Caco-2 (cell line): ENCODE results near the gene EYA3. TPM values are rescaled to one million over a fixed set of nuclear protein-coding genes. Genes with fewer than 3 reads are reported as not detected.

Experiments used
- BruUV-seq: library from RNA; stranded (reverse); fragments of 400-500 nt; replicated peaks from 2 replicates; lab custom pipeline; 2021; lab: Mats Ljungman, UMichigan
- CTCF ChIA-PET: fragments of 300-600 bp; sonication (Branson Sonifier 250); formaldehyde crosslinking; loops from one replicate; lab custom pipeline; 2022; ENCODE audit warnings: antibody characterized with exemption; lab: Charles Lee
- POLR2A ChIA-PET: fragments of 300-600 bp; sonication (Branson Sonifier 250); formaldehyde crosslinking; loops from one replicate; lab custom pipeline; 2022; ENCODE audit warnings: antibody characterized with exemption; lab: Charles Lee
- DNase-seq, 2 experiments: peaks; one replicate each; pipeline versions ENCODE4 v3.0.0 to v3.0.0-alpha.2; 2020 to 2022
- H3K27me3 ChIP-seq: replicated peaks from 2 replicates; pipeline ENCODE4 v1.6.0; 2011; ENCODE audit warnings: low read length; ENCODE audit not compliant: control insufficient read depth, insufficient read depth
- H3K36me3 ChIP-seq: 2 replicates; pipeline ENCODE4 v1.5.1; 2011; ENCODE audit warnings: low read length; ENCODE audit not compliant: control insufficient read depth, insufficient read depth
- H3K4me1 ChIP-seq: fragments of 250-450 bp; sonication (Bioruptor Pico); 2 replicates; pipeline ENCODE4 v1.5.1; 2020; ENCODE audit warnings: mild to moderate bottlenecking
- H3K4me3 ChIP-seq: 2 replicates; pipeline ENCODE4 v1.5.1; 2011; ENCODE audit warnings: low read depth, mild to moderate bottlenecking, control low read depth, low read length
- H3K9me3 ChIP-seq: fragments of 250-450 bp; sonication (Bioruptor Pico); 2 replicates; pipeline ENCODE4 v1.5.1; 2020; ENCODE audit warnings: mild to moderate bottlenecking, moderate library complexity
- H3K27ac Mint-ChIP-seq: one replicate; pipeline ENCODE4 v1.8.0; 2022; ENCODE audit warnings: mixed read lengths; ENCODE audit not compliant: unreplicated experiment
- H3K27me3 Mint-ChIP-seq: one replicate; pipeline ENCODE4 v1.8.0; 2022; ENCODE audit warnings: mixed read lengths; ENCODE audit not compliant: insufficient read depth, unreplicated experiment
- H3K36me3 Mint-ChIP-seq: one replicate; pipeline ENCODE4 v1.8.0; 2022; ENCODE audit warnings: mild to moderate bottlenecking, mixed read lengths; ENCODE audit not compliant: insufficient read depth, unreplicated experiment
- H3K4me1 Mint-ChIP-seq: one replicate; pipeline ENCODE4 v1.8.0; 2022; ENCODE audit warnings: low read depth, mixed read lengths; ENCODE audit not compliant: unreplicated experiment
- H3K4me3 Mint-ChIP-seq: one replicate; pipeline ENCODE4 v1.8.0; 2022; ENCODE audit warnings: mild to moderate bottlenecking, moderate library complexity, mixed read lengths; ENCODE audit not compliant: unreplicated experiment
- H3K9me3 Mint-ChIP-seq: one replicate; pipeline ENCODE4 v1.8.0; 2022; ENCODE audit warnings: mixed read lengths; ENCODE audit not compliant: unreplicated experiment
- CTCF ChIP-seq, 2 experiments: fragments of 200-600 bp in 1 of 2; IDR thresholded peaks; 1 replicate in 1 of 2; 2 replicates in 1 of 2; pipeline versions ENCODE4 v1.5.1 to v1.8.0; 2011 to 2022; ENCODE audit warnings: antibody characterized with exemption in 1 of 2, control low read depth in 1 of 2, inconsistent platforms in 1 of 2, low read depth in 1 of 2, low read length in 1 of 2, mild to moderate bottlenecking in 1 of 2, moderate library complexity in 1 of 2; ENCODE audit not compliant: insufficient read depth in 1 of 2, severe bottlenecking in 1 of 2, unreplicated experiment in 1 of 2
- intact Hi-C: fragments of 100-400 bp; cut with micrococcal nuclease; formaldehyde crosslinking; loops from one replicate; pipeline ENCODE4 v1.10.0; 2022; ENCODE audit not compliant: unreplicated experiment
- total RNA-seq: library from RNA; stranded (reverse); gene quantifications from 2 replicates; pipeline ENCODE4 v1.2.3, GENCODE V29; 2022

The EYA3 gene
- total RNA-seq, 1 experiment from 2014 or later: 9.9 TPM

GRCh38 chr1:28136169-28136921 is 47.9 kb upstream of the EYA3 start:
- BruUV-seq: no TSS peak
- Histone ChIP-seq H3K9me3 (no peaks in the 10 kb centered on the region), H3K4me3 (no peak overlapping the region), H3K27me3 (no peaks in the 10 kb centered on the region), H3K36me3 (no peaks in the 10 kb centered on the region), H3K4me1 (no peaks in the 10 kb centered on the region)
- H3K36me3 Mint-ChIP-seq: no peaks in the 10 kb centered on the region
- H3K27ac Mint-ChIP-seq: no peak overlapping the region
- no peaks in the 10 kb centered on the region for H3K4me1 Mint-ChIP-seq
- no peaks in the 10 kb centered on the region for H3K27me3 Mint-ChIP-seq
- POLR2A ChIA-PET: no interaction called here
- H3K9me3 Mint-ChIP-seq: no peaks in the 10 kb centered on the region
- CTCF ChIA-PET: no interaction called here
- no peak for DNase-seq
- no peak overlapping the region for H3K4me3 Mint-ChIP-seq
- intact Hi-C loops: no loop called here
- no peak for TF ChIP-seq CTCF (IDR thresholded peaks at IDR 0.05; ENCODE audit: insufficient read depth in 1 of 2, low read depth in 1 of 2, low read length in 1 of 2, severe bottlenecking in 1 of 2, unreplicated experiment in 1 of 2)

GRCh38 chr1:28135371-28136168 is 47.2 kb upstream of the EYA3 start:
- no peaks in the 10 kb centered on the region for H3K4me1 Mint-ChIP-seq
- no peak for DNase-seq
- H3K27ac Mint-ChIP-seq: no peak overlapping the region
- H3K27me3 Mint-ChIP-seq: no peaks in the 10 kb centered on the region
- POLR2A ChIA-PET: no interaction called here
- H3K9me3 Mint-ChIP-seq: no peaks in the 10 kb centered on the region
- H3K4me3 Mint-ChIP-seq: no peak overlapping the region
- Histone ChIP-seq H3K4me1 (no peaks in the 10 kb centered on the region), H3K9me3 (no peaks in the 10 kb centered on the region), H3K27me3 (no peaks in the 10 kb centered on the region), H3K4me3 (no peak overlapping the region), H3K36me3 (no peaks in the 10 kb centered on the region)
- no peaks in the 10 kb centered on the region for H3K36me3 Mint-ChIP-seq
- intact Hi-C loops: no loop called here
- CTCF ChIA-PET: interaction anchor here (0.8 kb wide), 1 partner anchor 44 kb away, joined by 3 read pairs; no protein-coding TSS in a partner anchor
- no TSS peak for BruUV-seq
- TF ChIP-seq CTCF (IDR thresholded peaks at IDR 0.05; ENCODE audit: insufficient read depth in 1 of 2, low read depth in 1 of 2, low read length in 1 of 2, severe bottlenecking in 1 of 2, unreplicated experiment in 1 of 2): no peak

- DNase-seq: no peak
These were observed 46.3 kb upstream of the EYA3 start for GRCh38 chr1:28134651-28135207.

More at GRCh38 chr1:28134651-28135207, 46.3 kb upstream of the EYA3 start:
- H3K4me1 ChIP-seq: no peaks in the 10 kb centered on the region
- H3K27me3 ChIP-seq: no peaks in the 10 kb centered on the region
- Mint-ChIP-seq H3K27ac (no peak overlapping the region), H3K36me3 (no peaks in the 10 kb centered on the region), H3K4me1 (no peaks in the 10 kb centered on the region), H3K4me3 (no peak overlapping the region), H3K9me3 (no peaks in the 10 kb centered on the region), H3K27me3 (no peaks in the 10 kb centered on the region)
- H3K9me3 ChIP-seq: no peaks in the 10 kb centered on the region
- no peak for TF ChIP-seq CTCF (IDR thresholded peaks at IDR 0.05; ENCODE audit: insufficient read depth in 1 of 2, low read depth in 1 of 2, low read length in 1 of 2, severe bottlenecking in 1 of 2, unreplicated experiment in 1 of 2)
- no peak overlapping the region for H3K4me3 ChIP-seq
- intact Hi-C loops: no loop called here
- no peaks in the 10 kb centered on the region for H3K36me3 ChIP-seq
- POLR2A ChIA-PET: no interaction called here
- CTCF ChIA-PET: interaction anchor here (0.8 kb wide), 1 partner anchor 43 kb away, joined by 3 read pairs; no protein-coding TSS in a partner anchor
- no TSS peak for BruUV-seq
